Breast epithelium (tissue), 3 donors: Measurements from ENCODE around the gene SIRT1.

Experiments
- CTCF ChIP-seq, 3 donors: fragments of 450-650 bp; IDR thresholded peaks; one replicate each; pipeline ENCODE4 v1.5.1; 2016 to 2017; ENCODE audit warnings: antibody characterized with exemption in 3 of 3, mild to moderate bottlenecking in 3 of 3, moderate library complexity in 3 of 3
- POLR2A ChIP-seq: fragments of 450-650 bp; IDR thresholded peaks from one replicate; pipeline ENCODE4 v1.6.1; 2016; ENCODE audit warnings: antibody characterized with exemption, mild to moderate bottlenecking, moderate library complexity

- TF ChIP-seq CTCF (IDR thresholded peaks at IDR 0.05), result no peak
- no peak for TF ChIP-seq POLR2A
Measured at GRCh38 chr10:67837541-67838314, 46.7 kb upstream of the SIRT1 start, which contains the start of gene DNAJC12.
